Immature natural killer cell (primary cell): ENCODE measurements around the gene ASF1B. TPM values are rescaled to one million over a fixed set of nuclear protein-coding genes. Genes with fewer than 3 reads are reported as not detected.
A peak's percentile ranks its signal among the peaks of the same experiment; 100 is the strongest.

Experiments
- DNase-seq, 3 donors: peaks; one replicate each; pipeline ENCODE4 v3.0.0; 2022; ENCODE audit warnings: mixed read lengths in 1 of 3
- H3K27ac Mint-ChIP-seq, 6 donors: one replicate each; pipeline ENCODE4 v1.8.0; 2020; ENCODE audit warnings: mixed read lengths in 6 of 6, mild to moderate bottlenecking in 5 of 6, inconsistent platforms in 4 of 6, moderate library complexity in 3 of 6
- H3K27me3 Mint-ChIP-seq, 3 donors: one replicate each; pipeline ENCODE4 v1.8.0; 2020 to 2021; ENCODE audit warnings: low read depth in 3 of 3, mild to moderate bottlenecking in 3 of 3, mixed read lengths in 3 of 3, moderate library complexity in 3 of 3, inconsistent platforms in 1 of 3
- H3K36me3 Mint-ChIP-seq, 3 donors: one replicate each; pipeline ENCODE4 v1.8.0; 2020; ENCODE audit warnings: mixed read lengths in 3 of 3, inconsistent platforms in 2 of 3, mild to moderate bottlenecking in 2 of 3
- H3K4me1 Mint-ChIP-seq, 2 donors: one replicate each; pipeline ENCODE4 v1.8.0; 2020; ENCODE audit warnings: inconsistent platforms in 2 of 2, mild to moderate bottlenecking in 2 of 2, mixed read lengths in 2 of 2, moderate library complexity in 1 of 2
- H3K4me3 Mint-ChIP-seq, 5 donors: one replicate each; pipeline ENCODE4 v1.8.0; 2020; ENCODE audit warnings: mild to moderate bottlenecking in 5 of 5, mixed read lengths in 5 of 5, inconsistent platforms in 3 of 5, moderate library complexity in 3 of 5
- H3K9me3 Mint-ChIP-seq, 6 donors: one replicate each; pipeline ENCODE4 v1.8.0; 2020; ENCODE audit warnings: mild to moderate bottlenecking in 6 of 6, mixed read lengths in 6 of 6, inconsistent platforms in 4 of 6, moderate library complexity in 3 of 6
- polyA plus RNA-seq, 3 donors: library from polyadenylated mRNA; unstranded; fragments of 300-500 nt; fragmentation: Illumina TruSeq; gene quantifications; one replicate each; pipeline ENCODE4 v1.2.3, GENCODE V29; 2021

ASF1B gene
- polyA plus RNA-seq, 3 donors from 2014 or later = 7.0 to 11.8 (median 9.7) TPM

DNA sequence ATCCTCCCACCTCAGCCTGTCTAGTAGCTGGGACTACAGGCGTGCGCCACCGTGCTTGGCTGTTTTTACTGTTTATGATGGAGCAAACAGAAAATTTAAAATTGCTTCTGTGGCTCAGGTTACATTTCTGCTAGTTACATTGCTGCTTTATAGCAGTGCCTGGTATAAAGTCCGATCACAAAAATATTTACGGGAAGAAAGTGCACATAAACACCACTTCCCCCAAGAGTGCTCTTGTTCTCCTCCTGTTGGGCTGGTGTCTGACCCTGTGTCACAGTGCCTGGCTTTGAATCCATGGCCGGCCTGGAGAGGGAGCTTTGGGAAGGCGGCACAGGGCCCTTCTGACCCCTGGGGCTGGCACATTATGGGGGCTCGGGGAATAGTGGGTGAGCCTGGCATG lies 30.7 kb downstream of the ASF1B start:
- no peak for DNase-seq
- Mint-ChIP-seq H3K4me3 (no peak overlapping the region), H3K27ac (no peak overlapping the region), H3K4me1 (no peaks in the 10 kb centered on the region), H3K9me3 (no peaks in the 10 kb centered on the region), H3K36me3 (peaks cover 3 to 12% (median 3%) of the 10 kb centered on the region in 3 donors), H3K27me3 (no peaks in the 10 kb centered on the region)

DNA sequence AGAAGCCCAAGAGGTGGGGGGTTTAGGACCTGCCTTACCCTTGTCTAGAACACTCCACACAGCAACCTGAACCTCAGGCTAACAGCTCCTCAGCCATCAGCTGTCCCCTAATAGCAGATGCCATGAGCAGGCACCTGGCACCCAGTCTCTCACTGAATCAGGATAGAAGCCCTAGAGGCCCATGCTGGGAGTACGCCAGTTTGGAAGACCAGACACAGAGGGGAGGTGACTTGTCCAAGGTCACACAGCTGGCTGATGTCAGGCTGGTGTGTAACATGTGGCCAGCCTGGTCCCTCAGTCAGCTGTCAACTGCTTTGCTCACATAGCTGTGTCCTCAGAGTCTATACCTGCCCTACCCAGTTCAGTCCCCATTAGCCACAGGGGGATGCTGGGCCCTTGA lies 33.1 kb downstream of the ASF1B start:
- Mint-ChIP-seq H3K4me3 (no peak overlapping the region), H3K27me3 (no peaks in the 10 kb centered on the region), H3K4me1 (no peaks in the 10 kb centered on the region), H3K9me3 (no peaks in the 10 kb centered on the region), H3K27ac (no peak overlapping the region), H3K36me3 (peaks cover 4 to 13% (median 5%) of the 10 kb centered on the region in 3 donors)
- DNase-seq = no peak

DNA sequence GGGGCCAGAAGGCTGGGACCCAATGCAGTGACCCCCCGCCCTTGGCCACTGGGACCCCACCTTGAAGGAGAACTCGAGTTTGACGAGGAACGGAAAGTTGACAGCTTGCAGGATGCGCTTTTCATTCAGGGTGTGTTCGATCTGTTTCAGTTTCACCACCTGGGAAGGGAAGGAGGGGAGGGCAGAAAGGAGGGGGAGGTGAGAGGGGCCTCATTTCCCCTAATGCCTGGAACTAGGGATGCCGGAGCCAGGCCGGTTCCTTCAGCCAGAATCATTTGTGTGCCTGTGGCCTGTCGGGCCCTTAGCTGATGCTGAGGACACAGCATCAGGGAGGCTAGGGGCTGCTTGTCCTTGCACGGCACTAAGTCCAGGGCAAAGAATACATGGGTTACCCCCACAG lies 33.6 kb downstream of the ASF1B start:
- DNase-seq = no peak
- Mint-ChIP-seq H3K27ac (no peak overlapping the region), H3K36me3 (peaks cover 4 to 17% (median 5%) of the 10 kb centered on the region in 3 donors), H3K27me3 (no peaks in the 10 kb centered on the region), H3K9me3 (no peaks in the 10 kb centered on the region), H3K4me3 (no peak overlapping the region), H3K4me1 (no peaks in the 10 kb centered on the region)

DNA sequence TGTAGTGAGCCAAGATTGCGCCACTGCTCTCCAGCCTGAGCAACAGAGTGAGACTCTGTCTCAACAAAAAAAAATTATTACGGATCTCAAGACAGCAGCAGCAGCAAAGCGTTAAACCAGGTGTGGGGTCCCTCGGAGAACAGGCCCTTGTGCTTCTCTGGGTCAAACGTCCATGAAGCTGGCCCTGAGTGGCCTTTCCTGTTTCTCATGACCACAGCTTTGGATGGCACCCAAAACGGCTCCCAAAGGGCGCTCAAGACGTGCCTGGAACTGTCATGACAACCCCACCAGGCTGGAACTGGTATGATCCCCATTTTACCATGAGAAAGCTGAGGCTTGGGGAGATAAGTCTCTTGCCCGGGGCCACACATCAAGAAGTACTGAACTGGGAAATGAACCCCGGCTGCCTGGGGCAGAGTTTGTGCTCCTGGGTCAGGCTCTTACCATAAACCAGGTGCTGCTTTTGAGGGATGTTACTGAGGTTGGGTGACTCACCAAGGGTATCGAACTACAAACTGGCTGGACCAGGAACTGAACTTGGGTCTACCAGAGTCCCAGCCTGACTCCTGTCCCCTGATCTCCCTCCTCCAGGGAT lies 34.2 kb downstream of the ASF1B start:
- H3K27ac Mint-ChIP-seq = no peak overlapping the region
- DNase-seq = no peak
- H3K4me1 Mint-ChIP-seq = no peaks in the 10 kb centered on the region
- no peak overlapping the region for H3K4me3 Mint-ChIP-seq
- H3K27me3 Mint-ChIP-seq = no peaks in the 10 kb centered on the region
- H3K9me3 Mint-ChIP-seq = no peaks in the 10 kb centered on the region
- peaks cover 4 to 19% (median 5%) of the 10 kb centered on the region in 3 donors for H3K36me3 Mint-ChIP-seq

DNA sequence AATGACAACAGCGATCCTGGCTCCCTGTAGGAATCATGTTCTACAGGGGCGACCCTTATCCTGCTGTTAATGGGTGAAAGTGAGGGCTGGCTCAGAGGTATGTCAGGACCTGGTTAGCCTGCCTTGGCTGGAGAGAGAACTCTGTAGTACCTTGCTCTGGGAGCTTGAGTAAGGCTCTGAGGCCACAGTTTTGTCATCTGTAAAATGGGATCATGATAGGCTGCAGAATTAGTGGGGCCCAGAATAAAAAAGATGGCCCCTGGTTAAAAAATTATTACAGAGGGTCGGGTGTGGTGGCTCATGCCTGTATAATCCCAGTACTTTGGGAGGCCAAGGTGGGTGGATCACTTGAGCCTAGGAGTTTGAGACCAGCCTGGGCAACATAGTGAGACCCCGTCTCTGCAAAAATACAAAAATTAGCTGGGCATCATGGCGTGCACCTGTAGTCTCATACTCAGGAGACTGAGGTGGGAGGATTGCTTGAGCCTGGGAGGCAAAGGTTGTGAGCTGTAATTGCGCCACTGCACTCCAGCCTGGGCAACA lies 35.3 kb downstream of the ASF1B start:
- Mint-ChIP-seq H3K27ac (no peak overlapping the region), H3K4me3 (no peak overlapping the region), H3K4me1 (no peaks in the 10 kb centered on the region), H3K36me3 (peaks cover 4 to 24% (median 5%) of the 10 kb centered on the region in 3 donors), H3K9me3 (no peaks in the 10 kb centered on the region), H3K27me3 (no peaks in the 10 kb centered on the region)
- DNase-seq = no peak

DNA sequence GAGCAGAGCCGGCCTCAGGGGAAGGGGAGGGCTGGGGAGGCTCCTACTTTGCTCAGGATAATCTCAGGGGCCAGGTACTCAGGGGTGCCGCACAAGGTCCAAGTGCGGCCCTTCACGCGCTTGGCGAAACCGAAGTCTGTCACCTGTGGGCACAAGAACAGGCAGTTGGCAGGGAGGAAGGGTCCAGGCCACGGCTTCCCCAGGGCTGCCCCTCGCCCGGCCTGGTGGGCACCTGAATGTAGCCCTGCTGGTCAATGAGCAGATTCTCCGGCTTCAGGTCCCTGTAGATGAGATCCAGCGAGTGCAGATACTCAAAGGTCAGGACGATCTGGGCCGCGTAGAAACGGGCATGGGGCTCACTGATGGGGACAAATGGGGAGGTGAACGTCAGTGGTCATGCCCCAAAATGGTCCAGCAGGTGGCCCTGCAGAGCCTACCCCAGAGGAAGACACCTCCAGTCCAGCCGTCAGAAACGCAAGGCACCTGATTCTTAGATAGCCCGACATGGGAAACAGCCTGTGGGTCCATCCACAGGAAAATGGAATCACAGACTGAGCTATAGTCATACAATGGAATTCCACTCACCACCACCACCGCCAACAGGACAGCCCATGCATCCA lies 38.7 kb downstream of the ASF1B start:
- Mint-ChIP-seq H3K9me3 (peaks cover 0 to 5% (median 0%) of the 10 kb centered on the region in 6 donors), H3K27me3 (peaks cover 0 to 6% (median 5%) of the 10 kb centered on the region in 3 donors), H3K4me1 (peaks cover 2 to 7% of the 10 kb centered on the region in 2 donors), H3K4me3 (no peak overlapping the region), H3K27ac (no peak overlapping the region), H3K36me3 (peaks cover 4 to 16% (median 5%) of the 10 kb centered on the region in 3 donors)
- no peak for DNase-seq

DNA sequence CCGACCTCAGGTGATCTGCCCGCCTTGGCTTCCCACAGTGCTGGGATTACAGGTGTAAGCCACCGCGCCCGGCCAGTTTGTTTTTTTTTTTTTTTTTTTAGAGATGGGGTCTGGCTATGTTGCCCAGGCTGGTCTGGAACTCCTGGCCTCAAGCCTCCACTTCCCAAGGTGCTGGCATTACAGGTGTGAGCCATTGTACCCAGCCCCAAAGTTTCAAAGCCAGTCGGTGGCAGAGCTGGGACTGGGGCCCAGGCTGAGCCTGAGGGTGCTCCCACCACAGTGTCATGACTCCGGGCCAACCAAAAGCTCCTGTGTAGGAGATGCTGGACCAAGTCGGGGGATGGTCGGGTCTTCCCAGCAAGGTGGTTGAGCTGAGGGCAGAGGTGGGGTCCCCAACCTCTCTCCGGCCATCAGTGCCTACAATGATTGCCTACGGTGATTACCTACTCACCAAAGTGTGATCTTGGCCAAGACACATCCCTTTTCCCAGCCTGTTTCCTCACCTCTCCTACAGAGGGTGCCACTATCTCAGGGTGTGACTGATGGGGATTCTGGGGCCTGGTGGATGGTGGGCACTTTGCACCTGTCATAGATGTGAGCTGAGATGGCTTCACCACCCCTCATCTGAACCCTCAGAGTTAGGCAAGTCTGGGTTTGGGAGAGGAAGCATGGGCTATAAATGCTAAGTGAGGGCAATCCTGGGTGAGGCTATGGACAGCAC lies 40.0 kb downstream of the ASF1B start:
- DNase-seq = no peak
- Mint-ChIP-seq H3K27ac (no peak overlapping the region), H3K4me3 (no peak overlapping the region), H3K36me3 (peaks cover 4 to 16% (median 5%) of the 10 kb centered on the region in 3 donors), H3K4me1 (peaks cover 10 to 14% of the 10 kb centered on the region in 2 donors), H3K9me3 (peaks cover 0 to 5% (median 0%) of the 10 kb centered on the region in 6 donors), H3K27me3 (peaks cover 1 to 13% (median 10%) of the 10 kb centered on the region in 3 donors)

DNA sequence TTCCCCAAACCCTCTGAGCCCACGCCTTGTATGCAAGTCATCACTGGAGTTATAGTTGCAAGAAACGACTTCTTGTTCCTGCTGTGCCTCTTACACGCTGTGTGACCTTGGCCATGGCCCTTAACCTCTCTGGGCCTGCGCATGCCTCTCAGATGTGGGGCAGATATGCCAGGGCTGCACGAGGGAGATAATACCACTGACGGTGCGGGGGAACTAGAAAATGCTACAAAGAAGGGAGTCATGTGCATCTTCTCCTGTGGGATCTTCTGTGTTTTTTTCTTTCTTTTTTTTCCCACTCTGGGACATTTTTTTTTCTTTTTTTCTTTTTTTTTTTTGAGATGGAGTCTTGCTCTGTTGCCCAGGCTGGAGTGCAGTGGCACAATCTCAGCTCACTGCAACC lies 41.5 kb downstream of the ASF1B start:
- Mint-ChIP-seq H3K9me3 (peaks cover 0 to 5% (median 0%) of the 10 kb centered on the region in 6 donors), H3K36me3 (peaks cover 0 to 11% (median 0%) of the 10 kb centered on the region in 3 donors), H3K4me3 (no peak overlapping the region), H3K4me1 (peaks cover 11 to 17% of the 10 kb centered on the region in 2 donors), H3K27ac (peak overlapping the region in 2 of 6 donors; percentile 3 to 22), H3K27me3 (peaks cover 6 to 17% (median 15%) of the 10 kb centered on the region in 3 donors)
- DNase-seq = no peak

DNA sequence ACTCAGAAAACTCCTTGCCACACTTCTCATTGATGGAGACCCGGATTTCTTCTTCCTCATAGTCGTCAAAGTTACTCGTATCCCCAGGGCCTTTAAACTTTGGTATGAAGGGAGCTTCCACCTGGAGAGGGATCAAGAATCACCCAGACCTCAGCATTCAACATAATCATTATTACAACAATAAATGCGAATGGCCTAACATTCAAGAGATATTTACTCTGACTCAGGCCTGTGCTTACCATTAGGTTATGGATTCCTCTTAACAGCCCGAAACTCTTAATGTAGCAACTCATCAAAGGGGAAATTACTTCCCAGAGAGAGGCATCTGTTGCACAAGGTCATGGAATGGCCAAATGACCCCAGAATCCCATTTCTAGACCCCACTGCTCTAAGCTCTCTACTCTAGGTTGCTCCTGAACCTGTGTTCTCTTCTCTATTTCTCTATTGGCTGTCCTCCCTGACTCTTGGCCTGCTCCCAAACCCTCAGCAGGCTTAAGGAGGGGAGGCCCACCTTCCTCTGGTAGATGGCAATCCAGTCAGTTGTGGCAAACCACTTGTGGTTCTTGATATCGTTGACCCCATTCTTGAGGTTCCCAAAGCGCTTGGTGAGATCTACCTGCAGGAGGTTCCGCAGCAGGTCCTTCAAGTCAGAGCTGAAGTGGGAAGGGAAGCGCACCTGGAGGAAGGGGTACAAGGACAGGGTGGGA lies 43.1 kb downstream of the ASF1B start:
- Mint-ChIP-seq H3K27ac (peak overlapping the region in 4 of 6 donors; percentile 29 to 74 (median 55)), H3K4me1 (peaks cover 15 to 22% of the 10 kb centered on the region in 2 donors), H3K36me3 (peaks cover 0 to 14% (median 0%) of the 10 kb centered on the region in 3 donors), H3K9me3 (peaks cover 0 to 5% (median 0%) of the 10 kb centered on the region in 6 donors), H3K27me3 (peaks cover 11 to 21% (median 18%) of the 10 kb centered on the region in 3 donors), H3K4me3 (peak overlapping the region; percentile 5 to 55 (median 54))
- DNase-seq = no peak

DNA sequence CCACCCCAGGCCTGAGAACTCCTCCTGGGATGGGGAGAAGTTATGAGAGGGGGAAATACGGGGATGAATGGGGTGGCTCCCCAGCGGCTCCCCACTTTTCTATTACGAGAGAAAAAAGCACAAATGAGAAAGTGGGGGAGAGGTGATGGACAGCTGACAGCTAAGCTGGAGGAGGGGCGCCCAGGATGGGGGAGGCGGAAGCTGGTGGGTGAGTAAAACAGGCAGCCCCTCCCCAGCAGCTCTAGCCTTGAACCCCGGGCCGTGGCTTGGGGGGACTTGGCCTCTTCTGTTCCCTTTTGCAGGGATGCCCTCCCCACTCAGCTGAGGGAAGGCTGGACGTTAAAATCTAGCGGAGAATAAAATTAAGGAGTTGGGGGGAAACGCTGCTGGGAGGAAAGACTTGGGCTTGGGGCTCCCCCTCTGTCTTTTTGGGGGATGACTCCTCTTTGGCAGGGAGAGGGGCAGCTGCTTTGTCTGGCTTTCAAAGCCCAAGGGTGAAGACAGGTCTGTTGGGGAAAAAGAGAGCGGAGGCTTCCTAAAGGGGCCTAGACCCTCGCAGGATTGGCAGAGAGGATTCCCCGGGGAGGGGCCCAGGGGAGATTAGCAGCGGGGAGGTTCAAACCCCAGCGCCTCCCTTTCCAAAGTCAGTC lies 44.5 kb downstream of the ASF1B start:
- Mint-ChIP-seq H3K27ac (peak overlapping the region; percentile 93 to 99 (median 98)), H3K9me3 (peaks cover 0 to 5% (median 0%) of the 10 kb centered on the region in 6 donors), H3K36me3 (peaks cover 0 to 8% (median 0%) of the 10 kb centered on the region in 3 donors), H3K4me1 (peaks cover 18 to 22% of the 10 kb centered on the region in 2 donors), H3K27me3 (peaks cover 11 to 21% (median 18%) of the 10 kb centered on the region in 3 donors), H3K4me3 (peak overlapping the region; percentile 99 to 100 (median 100))
- no peak for DNase-seq

DNA sequence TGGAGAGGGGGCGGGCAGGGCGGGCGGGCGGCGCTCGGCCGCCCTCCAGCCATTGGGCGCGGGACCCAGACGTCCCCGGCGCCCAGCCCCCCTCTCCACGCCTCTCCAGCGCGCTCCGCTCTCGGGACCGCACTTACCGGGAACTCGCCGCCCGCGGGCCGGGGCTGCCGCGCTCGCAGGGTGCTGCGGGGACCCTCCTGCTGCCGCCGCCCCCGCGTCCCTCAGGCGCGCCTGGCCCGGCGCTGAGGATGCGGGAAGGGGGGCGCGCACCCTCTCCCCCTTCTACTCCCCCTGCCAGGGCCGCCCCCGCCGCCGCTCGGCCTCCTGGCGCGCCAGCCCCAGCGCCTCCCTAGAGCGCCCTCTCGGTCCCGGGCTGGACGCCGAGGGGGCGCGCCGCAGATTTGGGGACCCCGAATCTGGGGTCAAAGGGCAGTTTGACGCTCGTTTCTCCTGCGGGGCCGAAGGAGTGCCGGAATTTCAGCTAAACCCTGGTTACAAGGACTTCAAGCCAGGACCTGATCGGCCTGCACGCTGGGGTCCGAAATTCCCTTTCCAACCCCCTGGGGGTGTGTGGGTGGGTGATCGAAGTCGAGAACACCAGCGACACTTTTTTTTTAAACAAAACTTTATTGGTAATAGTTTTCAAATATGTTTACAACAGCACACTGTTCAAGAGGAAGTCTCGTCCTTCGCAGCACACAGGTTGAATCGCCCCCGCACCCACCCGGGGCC lies 45.1 kb downstream of the ASF1B start:
- H3K4me1 Mint-ChIP-seq = peaks cover 18 to 22% of the 10 kb centered on the region in 2 donors
- H3K27ac Mint-ChIP-seq = peak overlapping the region; percentile 93 to 99 (median 98)
- peak; percentile 71 to 76 (median 76) for DNase-seq
- peak overlapping the region; percentile 99 to 100 (median 100) for H3K4me3 Mint-ChIP-seq
- H3K36me3 Mint-ChIP-seq = peaks cover 0 to 3% (median 0%) of the 10 kb centered on the region in 3 donors
- H3K27me3 Mint-ChIP-seq = peaks cover 11 to 21% (median 18%) of the 10 kb centered on the region in 3 donors
- peaks cover 0 to 5% (median 0%) of the 10 kb centered on the region in 6 donors for H3K9me3 Mint-ChIP-seq

DNA sequence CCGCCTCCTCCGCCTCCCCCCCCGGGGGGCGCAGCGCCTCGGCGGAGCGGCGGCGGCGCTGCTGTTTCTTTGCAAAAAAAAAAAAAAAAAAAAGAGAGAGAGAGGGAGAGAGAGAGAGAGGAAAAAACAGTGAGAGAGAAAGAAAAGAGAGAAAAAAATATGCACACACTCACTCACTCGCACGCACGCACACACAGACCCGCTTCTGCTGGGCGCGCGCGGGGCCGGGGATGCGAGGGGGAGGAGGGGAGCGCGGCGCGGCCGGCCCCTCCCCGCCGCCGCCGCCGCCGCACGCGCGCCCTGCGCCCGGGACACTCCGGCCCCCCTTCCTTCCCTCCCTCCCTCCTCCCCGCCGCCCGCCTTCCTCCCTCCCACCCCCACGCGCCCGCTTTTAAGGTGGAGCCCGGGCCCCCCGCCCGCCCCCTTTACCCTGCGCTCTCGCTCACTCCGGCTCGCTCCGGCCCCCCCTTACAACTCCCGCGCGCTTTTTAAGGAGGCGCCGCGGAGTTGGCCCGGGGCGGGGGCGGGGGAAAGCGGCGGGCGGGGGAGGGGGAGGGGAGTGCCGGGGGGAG lies 45.8 kb downstream of the ASF1B start, which contains the start of gene SAMD1:
Gene SAMD1 (minus strand): TSS at position 243 of the 572 bp plus-strand sequence.
- H3K27me3 Mint-ChIP-seq = peaks cover 11 to 21% (median 18%) of the 10 kb centered on the region in 3 donors
- peaks cover 0 to 3% (median 0%) of the 10 kb centered on the region in 3 donors for H3K36me3 Mint-ChIP-seq
- H3K27ac Mint-ChIP-seq = peak within 1 kb of the TSS; percentile 93 to 99 (median 98)
- peaks cover 18 to 22% of the 10 kb centered on the region in 2 donors for H3K4me1 Mint-ChIP-seq
- peaks cover 0 to 5% (median 0%) of the 10 kb centered on the region in 6 donors for H3K9me3 Mint-ChIP-seq
- DNase-seq = peak in 2 of 3 donors; percentile 78 to 83
- H3K4me3 Mint-ChIP-seq = peak within 1 kb of the TSS; percentile 99 to 100 (median 100)
